ENCODE data around the gene ZNF282. TPM values are rescaled to one million over a fixed set of nuclear protein-coding genes. Genes with fewer than 3 reads are reported as not detected.

Gene ZNF282
- total RNA-seq, 2 experiments from 2014 or later: 28.2 to 29.4 TPM

Other genes starting within 250 kb of the ZNF282 start
- 10 to 100 TPM; 94.8 to 97.4 TPM for gene PDIA4, start 167.0 kb upstream of the ZNF282 start, total RNA-seq
- 1 to 10 TPM; 7.7 to 8.1 TPM for gene ZNF786, start 104.8 kb upstream of the ZNF282 start, total RNA-seq
- 1 to 10 TPM in 1 of 2 experiments, under 1 TPM in 1; 0.67 to 1.0 TPM for gene ZNF425, start 69.2 kb upstream of the ZNF282 start, total RNA-seq
- gene ZNF398, start 48.1 kb upstream of the ZNF282 start, total RNA-seq: 10 to 100 TPM; 15.3 to 17.1 TPM
- gene ZNF212, start 44.1 kb downstream of the ZNF282 start, total RNA-seq: 10 to 100 TPM; 11.1 to 15.9 TPM
- 10 to 100 TPM; 19.0 to 21.7 TPM for gene ZNF783, start 66.7 kb downstream of the ZNF282 start, total RNA-seq

Data from activated CD4-positive, alpha-beta T cell treated with anti-CD3 and anti-CD28 coated beads, Interleukin-2, amount 10 ng/mL, durations not matched to agents 7 days and 5 days (primary cell).